Non-pigmented ciliary epithelial cell (primary cell): Measurements from ENCODE around the gene EID1.
"Not testable (repeated sequence)": the region's sequence is repeated elsewhere in the genome, so short reads cannot be mapped to it uniquely, and the experiment has no call there.

Source experiments
- DNase-seq: peaks from one replicate; pipeline ENCODE4 v3.0.0-alpha.2; 2010; ENCODE audit warnings: low read depth

The EID1 gene

GRCh38 chr15:48910554-48910953 lies 32.6 kb downstream of the EID1 start:
- DNase-seq: not testable (repeated sequence)

- no peak for DNase-seq
These were observed 35.2 kb downstream of the EID1 start for GRCh38 chr15:48913141-48913540.

- DNase-seq: no peak
These were observed 36.8 kb downstream of the EID1 start for GRCh38 chr15:48914717-48915116.

- DNase-seq: no peak
These were observed 37.9 kb downstream of the EID1 start for GRCh38 chr15:48915861-48916260.

- DNase-seq: no peak
These were observed 38.8 kb downstream of the EID1 start for GRCh38 chr15:48916721-48917120.

- DNase-seq: no peak
These were observed 44.1 kb downstream of the EID1 start for GRCh38 chr15:48922046-48922445.

- DNase-seq: no peak
These were observed 46.8 kb downstream of the EID1 start for GRCh38 chr15:48924528-48925393.

- peak; percentile 82 for DNase-seq
These were observed 47.8 kb downstream of the EID1 start for GRCh38 chr15:48925714-48926223.

GRCh38 chr15:48928877-48929538 lies 51.1 kb downstream of the EID1 start:
- no peak for DNase-seq

- DNase-seq: no peak
These were observed 51.7 kb downstream of the EID1 start for GRCh38 chr15:48929661-48930060.
